Muscle of back (tissue), 11 donors: Measurements from ENCODE around the gene IL5RA. TPM values are rescaled to one million over a fixed set of nuclear protein-coding genes. Genes with fewer than 3 reads are reported as not detected.

Experiments
- DNase-seq, 3 donors: peaks; one replicate each; pipeline versions ENCODE4 v3.0.0 to v3.0.0-alpha.2; 2013
- polyA plus RNA-seq, 10 donors: library from polyadenylated mRNA; unstranded; fragments of 120-200 nt; gene quantifications; one replicate each; pipeline ENCODE4 v1.2.1, GENCODE V29; 2013; ENCODE audit not compliant: insufficient read length in 10 of 10

The IL5RA gene
- polyA plus RNA-seq, 10 donors: 0.05 to 0.46 (median 0.18) TPM; not detected in 3

GRCh38 chr3:3107858-3108257 is 2.3 kb downstream of the IL5RA start:
- no peak for DNase-seq

DNA sequence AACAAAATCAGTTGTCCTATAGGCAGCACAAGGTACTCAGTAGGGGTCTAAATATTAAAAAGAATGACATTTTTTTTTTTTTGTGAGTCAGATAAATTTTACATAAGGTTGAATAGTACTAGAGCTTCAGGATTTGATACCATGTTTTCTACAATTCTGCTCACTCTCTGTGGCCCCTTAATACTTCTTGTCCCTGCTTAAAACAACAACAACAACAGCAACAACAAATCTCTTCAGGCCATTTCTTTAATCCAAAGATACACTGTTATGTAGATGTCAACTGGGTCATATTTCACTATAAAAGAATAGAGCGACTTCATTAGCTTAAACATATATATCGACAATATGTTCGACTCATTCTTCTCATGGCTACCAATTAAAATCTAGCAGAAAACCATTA is 3.0 kb downstream of the IL5RA start:
- DNase-seq: no peak

- no peak for DNase-seq
Measured at GRCh38 chr3:3105815-3106214, 4.4 kb downstream of the IL5RA start.

DNA sequence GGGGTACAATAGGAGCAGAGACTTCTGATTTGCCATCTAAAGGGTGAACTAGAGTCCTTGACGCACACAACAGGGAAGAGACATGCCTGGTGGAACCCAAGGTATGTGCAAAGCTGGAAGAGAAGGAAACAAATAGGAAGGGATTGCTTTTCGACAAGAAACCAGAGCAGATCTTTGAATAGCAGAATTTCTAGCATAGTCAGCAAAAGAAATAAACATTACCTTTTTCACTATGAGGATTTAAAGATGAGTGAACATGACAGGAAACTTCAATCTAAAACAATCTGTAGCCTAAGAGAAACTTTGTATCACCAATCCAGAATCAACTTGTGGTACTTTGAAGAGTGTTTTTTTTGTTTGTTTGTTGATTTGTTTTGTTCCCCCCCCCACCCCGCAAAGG is 4.9 kb downstream of the IL5RA start:
- DNase-seq: no peak

- no peak for DNase-seq
Measured at GRCh38 chr3:3102751-3103150, 7.4 kb downstream of the IL5RA start.

DNA sequence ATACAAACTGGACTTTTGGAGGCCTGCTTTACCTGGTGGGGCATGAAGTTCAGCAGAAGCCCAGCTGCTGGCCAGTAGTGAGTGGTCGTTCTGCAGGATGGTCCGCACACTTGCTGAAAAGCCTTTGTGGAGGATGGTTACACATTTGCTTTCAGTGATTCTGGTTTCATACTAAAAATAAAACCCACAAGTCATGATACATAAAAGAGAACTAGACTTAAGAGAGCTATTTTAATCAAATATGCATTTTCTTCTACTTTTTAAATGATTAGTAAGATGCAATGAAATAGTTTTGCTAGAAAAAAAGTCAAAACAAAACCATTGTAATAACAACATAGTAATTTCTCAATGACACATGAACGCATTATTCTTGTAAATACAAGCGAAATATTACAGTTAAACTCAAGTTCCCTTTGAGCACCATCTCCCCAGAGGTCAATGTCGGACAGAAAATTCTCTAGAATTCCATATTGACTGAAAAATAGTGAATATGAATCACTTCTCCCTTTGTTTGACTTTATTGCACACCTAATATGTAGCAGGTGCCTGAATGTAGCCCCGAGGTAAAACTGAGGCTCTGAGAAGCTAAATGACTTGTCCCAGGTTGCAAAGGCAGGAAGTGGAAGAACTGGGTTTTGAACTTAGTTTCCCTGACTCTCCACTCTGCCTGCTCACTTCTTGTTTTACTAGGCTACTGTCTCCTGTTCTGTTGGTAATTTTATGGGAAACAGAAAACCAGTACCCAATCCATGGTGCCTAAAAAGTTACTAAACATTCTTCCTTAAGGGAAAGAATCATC is 8.3 kb downstream of the IL5RA start:
- DNase-seq: no peak

DNA sequence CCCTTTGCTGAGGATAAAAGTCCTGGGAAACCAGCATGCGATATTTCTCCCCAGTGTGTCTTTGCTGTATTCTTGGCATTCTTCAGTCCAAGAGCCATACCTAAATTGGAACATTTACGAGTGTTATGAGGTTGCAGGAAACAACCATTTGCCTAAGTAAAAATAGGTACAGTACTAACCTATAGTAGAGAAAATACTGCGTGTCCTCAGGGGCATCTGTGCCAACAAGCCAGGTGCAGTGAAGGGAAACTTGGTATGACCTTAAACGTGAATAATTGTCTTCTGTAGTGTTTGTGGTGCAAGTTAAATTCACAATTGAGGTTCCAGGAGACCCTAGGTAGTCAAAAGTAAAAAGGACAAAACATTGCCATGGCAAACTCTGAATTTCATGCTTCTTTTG is 12.2 kb downstream of the IL5RA start:
- no peak for DNase-seq

- DNase-seq: no peak
Measured at GRCh38 chr3:3089017-3089416, 21.2 kb downstream of the IL5RA start.

DNA sequence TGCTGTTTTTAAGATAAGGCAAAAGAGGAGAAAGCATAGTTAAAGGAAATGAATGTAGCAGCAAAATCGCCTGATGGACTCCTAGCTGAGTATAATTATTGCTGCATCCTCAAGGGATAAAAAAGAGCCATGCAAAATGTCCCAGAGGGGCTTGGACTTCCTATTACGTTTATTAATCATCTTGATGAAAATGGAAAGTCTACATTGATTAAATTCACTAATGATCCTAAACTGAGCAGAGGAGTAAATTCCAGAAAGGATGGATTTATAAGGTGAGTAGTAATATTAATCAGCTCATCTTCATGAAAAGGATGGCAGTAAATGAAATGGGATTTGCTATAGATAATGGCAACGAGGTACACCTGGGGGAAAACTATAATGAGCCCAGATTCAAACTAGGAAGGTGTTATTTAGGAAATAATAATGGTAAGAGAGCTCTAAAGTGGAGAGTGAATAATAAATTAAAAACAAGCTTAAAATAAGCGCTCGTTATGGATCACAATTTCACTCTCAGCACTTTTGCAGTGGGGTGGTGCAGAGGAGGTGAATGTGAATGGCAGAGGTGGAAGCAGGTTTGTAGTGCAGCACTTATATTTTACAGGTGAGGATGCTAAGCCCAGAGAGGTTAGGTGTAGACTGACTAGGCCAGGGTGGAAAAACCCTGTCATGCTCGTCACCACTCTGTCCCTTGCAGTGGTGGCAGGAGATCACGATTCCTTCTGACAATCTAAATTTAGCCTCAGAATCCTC is 22.3 kb downstream of the IL5RA start:
- DNase-seq: no peak

GRCh38 chr3:3087279-3087678 is 22.9 kb downstream of the IL5RA start:
- DNase-seq: no peak

- DNase-seq: no peak
Measured at GRCh38 chr3:3086239-3086638, 23.9 kb downstream of the IL5RA start.

- no peak for DNase-seq
Measured at GRCh38 chr3:3085782-3086181, 24.4 kb downstream of the IL5RA start.

DNA sequence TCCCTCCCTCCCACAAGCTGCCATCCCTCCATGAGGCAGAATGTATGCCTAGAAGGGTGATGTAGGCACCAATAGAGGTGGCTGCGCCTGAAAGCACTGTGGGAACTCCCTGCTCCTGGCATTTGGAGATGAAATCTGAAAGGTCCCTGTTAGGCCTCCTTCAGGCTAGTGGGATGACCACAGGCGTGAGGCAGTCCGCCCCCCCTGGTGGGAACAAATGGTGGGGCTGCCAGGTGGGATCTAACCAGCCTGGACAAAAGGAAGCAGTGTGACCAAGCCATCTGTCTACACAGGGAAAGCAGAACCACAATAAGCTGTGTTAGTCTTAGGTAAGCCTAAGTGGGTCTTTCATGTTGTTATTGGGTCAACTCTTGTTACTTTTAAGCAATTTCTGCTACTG is 25.3 kb downstream of the IL5RA start:
- no peak for DNase-seq

GRCh38 chr3:3082234-3082924 is 27.8 kb downstream of the IL5RA start:
- no peak for DNase-seq

- no peak for DNase-seq
Measured at GRCh38 chr3:3081381-3082233, 28.6 kb downstream of the IL5RA start.

DNA sequence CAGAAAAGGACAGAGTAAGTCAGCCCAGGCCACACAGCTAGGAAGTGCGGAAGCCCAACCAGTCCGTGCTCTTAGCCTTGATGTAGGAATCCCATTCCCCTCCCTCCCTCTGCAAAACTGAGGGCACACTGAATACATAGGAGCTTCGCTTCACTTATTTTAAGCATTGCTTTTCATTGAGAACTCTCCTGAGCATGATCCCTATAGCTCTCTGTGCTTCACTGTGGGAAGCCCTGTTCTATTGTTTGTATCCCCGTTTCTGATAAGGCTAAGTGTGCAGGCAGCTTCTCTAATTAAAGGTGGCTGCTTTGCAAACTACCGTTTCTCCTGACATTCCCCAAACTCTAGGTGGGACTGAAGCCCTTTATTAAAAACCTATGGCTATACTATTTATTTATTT is 29.9 kb downstream of the IL5RA start:
- no peak for DNase-seq

GRCh38 chr3:3074551-3075257 is 35.5 kb downstream of the IL5RA start:
- DNase-seq: no peak

DNA sequence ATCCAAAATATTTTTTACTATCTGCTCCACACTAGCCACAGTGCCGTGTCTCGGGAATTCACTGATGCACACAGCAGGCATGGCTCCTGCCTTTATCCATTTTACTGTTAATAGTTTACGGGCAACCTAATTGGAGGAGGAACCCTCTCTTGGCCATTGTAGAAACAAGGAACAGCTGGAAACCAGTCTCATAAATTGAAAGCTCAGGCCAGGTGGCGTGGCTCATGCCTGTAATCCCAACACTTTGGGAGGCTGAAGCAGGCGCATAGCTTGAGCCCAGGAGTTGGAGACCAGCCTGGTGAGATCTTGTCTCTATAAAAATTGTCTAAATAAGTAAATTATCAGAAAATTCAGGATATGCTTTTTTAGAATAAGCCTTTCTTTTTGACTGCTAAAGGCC is 39.0 kb downstream of the IL5RA start:
- peak in 1 of 3 donors; percentile 4 for DNase-seq

GRCh38 chr3:3069723-3070122 is 40.5 kb downstream of the IL5RA start:
- DNase-seq: no peak

- no peak for DNase-seq
Measured at GRCh38 chr3:3068358-3068881, 41.8 kb downstream of the IL5RA start.

DNA sequence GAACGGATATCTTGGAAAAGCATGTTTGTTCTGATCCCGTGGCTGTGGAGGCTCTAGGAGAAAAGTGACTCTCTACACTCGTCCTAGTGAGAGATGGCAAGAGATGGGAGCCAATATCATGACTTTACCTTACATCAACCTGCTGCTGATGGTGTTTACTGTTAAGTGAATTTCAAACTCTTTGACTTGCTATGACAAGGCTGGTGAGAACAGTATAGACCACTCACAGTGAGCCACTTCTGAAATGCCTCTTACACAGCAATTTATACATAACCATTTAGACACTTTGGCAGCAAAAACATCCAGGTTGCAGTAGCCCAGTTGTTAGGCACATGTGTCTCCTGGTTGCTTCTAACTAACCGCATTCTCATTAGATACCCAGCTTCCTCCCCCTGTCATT is 43.3 kb downstream of the IL5RA start:
- no peak for DNase-seq
